ENCODE measurements around the gene RBMS1. TPM values are rescaled to one million over a fixed set of nuclear protein-coding genes. Genes with fewer than 3 reads are reported as not detected.

Gene RBMS1
- total RNA-seq, 1 experiment from 2014 or later = 118 TPM

DNA sequence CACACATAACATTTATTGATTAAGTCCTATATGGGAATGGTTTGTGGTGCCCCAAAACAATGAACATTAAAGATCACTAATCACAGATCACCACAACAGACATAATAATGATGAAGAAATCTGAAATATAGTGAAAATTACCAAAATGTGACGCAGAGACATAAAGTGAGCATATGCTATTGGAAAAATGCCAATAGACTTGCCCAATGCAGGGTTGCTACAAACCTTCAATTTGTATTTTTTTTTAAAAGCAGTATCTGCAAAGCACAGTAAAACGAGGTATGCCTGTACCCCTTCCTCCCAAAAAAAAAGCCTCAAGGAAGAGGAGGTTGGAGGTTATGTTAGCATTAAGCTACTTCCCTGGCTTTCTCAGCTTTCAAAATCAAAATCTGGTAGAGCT, 131.1 kb downstream of the RBMS1 start:
- DNase-seq (ENCODE audit: low read depth) = no peak

DNA sequence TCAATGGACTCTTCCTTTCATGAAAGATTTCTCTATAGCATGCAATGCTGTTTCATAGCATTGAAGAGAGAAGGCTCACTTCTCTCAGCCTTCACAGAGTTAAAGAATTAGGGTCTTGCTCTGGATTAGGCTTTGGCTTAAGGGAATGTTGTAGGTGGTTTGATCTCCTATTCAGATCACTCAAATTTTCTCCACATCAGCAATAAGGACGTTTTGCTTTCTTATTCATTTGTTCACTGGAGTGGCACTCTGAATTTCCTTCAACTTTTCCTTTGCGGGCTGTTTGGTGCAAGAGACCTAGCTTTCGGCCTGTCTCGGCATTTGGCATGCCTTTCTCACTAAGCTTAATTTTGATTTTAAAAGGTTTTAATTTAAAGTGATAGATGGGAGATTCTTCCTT, 131.6 kb downstream of the RBMS1 start:
- DNase-seq (ENCODE audit: low read depth) = no peak

DNA sequence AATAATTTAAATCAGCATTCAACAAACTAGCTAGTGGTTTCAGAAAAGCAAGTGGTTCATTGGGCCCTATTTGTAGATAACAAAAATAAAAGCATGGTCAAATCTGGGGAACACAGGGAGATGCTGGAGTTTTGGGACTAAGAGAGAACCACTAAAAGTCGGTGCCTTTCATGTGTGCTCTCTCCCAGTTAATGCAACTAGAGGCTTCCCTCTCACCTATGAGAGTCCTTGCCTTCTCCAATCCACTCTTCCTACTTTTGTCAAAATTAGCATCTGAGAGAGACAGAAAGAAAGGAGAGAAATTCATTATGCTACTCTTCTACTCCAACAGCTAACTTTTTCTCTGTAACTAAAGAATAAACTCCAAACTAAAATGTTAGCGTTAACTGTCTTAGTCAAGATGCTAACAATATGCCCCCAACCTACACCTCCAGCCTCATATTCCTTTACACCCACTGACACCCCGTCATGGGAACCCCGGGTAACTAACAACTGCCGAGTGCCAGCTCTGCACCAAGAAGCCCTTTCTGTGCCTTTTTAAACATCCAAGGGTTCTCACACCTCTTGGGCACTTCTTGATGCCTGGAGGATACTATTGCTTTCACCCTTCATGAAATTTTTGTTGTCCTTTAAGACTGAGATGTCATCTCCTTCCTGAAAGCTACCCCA, 133.4 kb downstream of the RBMS1 start:
- DNase-seq (ENCODE audit: low read depth) = no peak

DNA sequence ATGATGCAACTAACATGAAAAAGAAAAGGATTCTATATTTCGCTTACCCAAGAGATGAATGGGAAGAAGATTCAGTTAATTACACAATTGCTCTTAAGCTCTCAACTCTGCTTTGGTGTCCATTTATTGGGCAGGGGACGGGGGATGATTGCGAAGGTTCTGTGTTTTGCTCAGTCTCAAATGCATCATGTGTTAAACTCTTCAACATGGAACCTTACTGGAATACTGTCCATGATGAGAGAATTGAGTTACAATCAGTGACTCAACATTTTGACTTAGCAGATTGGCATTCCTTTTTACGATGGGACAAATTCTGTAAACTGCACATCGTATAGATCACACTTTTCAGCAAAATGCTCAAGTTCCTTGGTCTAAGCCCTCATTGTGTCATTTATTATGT, 135.6 kb downstream of the RBMS1 start:
- DNase-seq (ENCODE audit: low read depth) = peak; percentile 71

DNA sequence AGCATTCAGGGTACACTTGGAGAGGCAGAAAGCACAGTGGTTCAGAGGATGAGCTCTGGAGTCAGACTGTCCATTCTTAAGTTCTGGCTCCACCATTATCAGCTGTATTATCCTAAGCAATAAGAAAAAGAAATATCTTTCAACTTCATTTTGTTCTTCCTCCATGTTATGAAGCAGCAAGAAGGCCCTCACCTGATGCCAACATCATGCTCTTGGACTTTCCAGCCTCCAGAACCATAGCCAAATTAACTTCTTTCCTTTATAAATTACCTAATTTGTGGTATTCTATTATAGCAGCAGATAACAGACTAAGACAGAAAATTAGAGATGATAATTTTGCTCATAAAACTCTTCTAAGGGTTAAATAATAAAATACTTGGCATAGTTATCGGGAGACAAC, 137.1 kb downstream of the RBMS1 start:
- DNase-seq (ENCODE audit: low read depth) = no peak

DNA sequence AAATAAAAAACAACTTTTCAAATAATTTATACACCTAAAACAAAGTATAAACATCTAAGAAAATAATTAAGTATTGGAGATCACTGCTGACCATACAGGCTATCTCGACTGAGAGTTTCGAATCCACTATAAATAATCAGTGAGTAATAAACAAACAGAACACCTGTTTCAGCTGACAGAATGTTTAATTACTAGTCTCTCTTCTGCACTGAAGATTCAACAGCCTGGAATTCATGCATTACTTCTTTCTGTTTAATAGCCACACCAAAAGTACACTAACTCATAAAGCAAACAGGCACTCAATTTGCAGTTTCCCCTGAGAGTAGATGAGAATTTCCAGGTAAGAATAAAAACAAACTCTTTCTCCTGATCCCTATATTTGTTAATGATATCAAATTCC, 138.5 kb downstream of the RBMS1 start:
- no peak for DNase-seq (ENCODE audit: low read depth)

DNA sequence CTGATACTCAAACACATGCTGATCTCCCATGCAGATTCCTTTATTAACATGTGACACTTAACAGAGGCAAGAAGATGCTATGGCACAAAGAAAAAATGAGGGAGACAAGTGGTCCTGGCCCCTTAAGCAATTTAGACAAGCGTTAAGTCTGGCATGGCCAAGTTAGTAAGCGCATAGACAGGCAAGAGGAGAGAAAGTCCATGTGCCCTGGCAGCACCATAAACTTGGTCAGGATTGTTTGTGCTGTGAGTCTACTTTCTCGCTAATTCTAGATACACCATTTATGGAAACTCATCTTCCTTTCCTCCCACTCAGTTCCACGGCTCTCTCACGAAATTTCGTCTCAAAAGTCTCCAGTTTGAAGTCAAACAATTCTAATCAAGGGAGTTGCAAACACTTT, 138.9 kb downstream of the RBMS1 start:
- no peak for DNase-seq (ENCODE audit: low read depth)

DNA sequence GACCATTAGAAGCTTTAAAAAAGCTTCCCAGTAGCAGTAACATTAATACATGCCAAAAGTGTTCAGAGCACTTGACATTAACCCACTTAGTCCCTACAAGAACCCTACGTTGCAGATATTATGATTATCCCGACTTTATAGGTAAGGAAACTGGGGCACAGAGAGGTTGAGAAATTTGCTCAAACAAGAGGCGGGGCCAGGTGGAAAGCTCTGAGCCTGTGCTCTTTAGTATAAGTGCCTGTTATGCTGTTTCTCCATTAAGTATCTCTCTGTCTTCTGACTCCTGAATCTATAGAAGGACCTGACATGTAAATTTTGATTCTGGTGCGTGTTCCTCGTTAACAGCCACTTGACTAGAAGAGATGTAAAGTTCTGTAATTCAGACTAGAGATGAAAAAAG, 139.8 kb downstream of the RBMS1 start:
- no peak for DNase-seq (ENCODE audit: low read depth)

DNA sequence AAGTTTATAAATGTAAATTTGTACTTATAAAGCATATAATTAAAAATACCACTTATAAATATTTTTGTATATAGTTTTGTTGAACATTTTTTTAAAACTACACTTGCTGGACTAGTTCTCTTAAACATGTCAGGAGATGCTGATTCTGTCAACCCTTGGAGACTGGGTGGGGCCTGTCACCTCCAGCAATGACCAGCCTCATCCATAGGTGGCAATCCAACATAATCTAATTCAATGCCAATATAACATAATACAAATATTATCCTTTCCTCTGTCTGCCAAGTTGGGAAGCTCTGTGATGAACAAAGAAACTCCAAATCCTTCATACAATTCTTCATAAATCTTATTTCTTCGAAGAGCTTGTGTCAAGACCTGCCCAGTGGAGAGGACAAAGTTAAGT, 140.4 kb downstream of the RBMS1 start:
- DNase-seq (ENCODE audit: low read depth) = no peak

DNA sequence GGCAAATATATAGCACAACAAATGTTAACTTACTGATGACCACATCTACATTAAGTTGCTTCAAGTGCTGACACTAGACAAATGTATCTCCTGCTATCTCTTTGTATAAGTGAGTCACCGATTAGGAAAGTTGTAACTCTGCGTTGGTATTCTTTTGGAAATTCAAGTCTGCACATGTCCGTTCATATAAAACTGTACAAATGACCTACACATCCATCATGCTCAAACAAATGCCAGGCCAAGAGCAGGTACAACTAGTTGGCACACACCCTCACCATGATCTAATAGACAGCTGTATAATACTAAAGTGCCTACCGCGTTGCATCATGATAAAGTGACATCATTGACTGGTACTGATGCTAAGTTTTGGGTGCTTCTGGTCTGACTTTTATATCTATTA, 141.1 kb downstream of the RBMS1 start:
- DNase-seq (ENCODE audit: low read depth) = peak; percentile 59

DNA sequence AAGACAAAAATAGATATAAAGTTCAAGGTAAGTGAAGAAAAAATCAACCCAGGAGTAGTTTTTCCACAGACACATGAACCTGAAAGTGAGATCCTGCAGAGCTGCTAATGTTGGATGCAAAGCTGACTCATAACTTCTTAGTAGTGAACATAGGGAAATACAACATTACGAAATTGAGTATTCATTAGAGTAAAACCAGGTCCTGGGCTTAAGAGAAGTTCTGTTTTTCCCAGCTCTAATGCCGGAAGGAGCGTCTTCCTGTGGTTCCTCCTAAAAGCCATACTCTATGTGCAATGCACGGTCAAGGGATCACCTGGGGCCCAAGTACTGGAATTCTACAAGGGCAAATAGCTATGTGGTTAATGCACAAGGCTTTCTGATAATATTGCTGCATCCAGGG, 141.7 kb downstream of the RBMS1 start:
- DNase-seq (ENCODE audit: low read depth) = peak; percentile 55

DNA sequence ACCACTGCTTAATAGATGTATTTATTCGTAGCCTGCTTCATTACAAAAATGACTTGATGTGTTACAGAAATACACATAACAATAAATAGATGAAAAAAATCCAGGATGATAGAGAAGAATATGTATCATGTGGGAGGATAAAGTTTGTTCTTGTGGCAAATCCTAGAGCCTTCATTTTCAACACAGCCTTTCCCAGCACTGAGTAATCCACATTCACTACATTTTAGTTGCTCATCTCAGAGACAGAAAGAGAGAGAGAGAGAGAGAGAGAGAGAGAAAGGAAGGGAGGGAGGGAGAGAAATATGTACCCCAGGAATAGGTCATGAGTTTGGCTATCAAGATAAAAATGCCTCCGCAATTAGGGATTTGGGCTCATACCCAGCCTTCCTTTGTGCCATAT, 144.3 kb downstream of the RBMS1 start:
- DNase-seq (ENCODE audit: low read depth) = no peak

DNA sequence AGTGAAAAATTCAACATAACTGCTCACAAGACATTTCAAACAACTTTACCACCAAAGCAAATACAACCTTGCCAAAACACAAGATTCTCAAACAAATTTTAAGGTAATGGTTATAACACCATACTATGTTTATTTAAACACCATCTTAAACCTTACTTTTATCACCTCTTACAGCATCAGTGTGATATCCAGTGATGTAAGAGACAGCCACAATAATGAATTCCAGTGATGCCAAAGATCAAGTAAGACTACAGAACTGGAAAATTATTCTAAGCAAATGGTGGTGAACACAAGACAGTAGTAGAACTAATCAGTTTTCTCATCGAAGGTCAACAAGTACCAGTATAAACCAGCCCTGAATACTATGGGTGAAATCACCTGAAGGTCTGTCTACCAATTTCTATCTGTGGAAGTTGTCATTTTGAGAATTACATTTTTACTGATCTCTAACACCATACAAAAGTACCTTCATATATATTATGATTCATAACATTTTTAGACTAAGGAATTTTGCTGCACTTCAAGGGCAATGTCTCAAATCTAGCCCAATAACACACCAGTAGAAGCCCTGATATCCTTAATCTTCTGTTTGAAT, 146.2 kb downstream of the RBMS1 start:
- DNase-seq (ENCODE audit: low read depth) = no peak

DNA sequence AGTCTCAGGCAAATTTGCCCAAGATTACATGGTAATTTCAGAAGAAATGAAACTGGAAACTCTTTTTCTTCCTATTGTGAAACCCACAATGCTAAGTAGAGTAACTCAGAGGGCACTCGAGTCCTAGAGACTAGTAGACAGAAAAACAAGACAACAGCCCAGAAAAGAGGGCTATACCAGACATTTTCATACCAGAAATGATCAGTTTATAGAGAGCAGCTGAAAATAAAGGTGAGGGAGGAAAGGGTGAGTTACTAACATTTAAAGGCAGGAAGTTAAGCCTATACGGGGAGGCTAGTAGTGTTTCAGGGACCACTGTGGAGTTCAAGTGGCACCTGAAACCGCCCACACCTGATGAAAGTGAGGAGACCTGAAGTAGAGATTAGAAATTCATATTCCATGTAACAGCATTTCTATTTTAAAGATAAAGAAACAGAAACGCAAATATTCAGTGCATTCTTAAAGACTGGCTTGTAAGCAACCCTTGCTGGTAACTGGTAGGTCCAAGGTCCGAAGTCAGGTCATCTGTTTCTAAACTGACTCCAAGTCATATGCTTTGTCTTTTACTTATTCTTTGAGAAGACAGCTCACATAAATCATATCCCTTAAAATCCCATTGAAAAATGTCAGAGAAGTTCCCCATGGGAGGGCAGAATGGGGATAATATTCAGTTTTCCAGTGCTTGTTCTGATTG, 148.4 kb downstream of the RBMS1 start:
- DNase-seq (ENCODE audit: low read depth) = no peak

DNA sequence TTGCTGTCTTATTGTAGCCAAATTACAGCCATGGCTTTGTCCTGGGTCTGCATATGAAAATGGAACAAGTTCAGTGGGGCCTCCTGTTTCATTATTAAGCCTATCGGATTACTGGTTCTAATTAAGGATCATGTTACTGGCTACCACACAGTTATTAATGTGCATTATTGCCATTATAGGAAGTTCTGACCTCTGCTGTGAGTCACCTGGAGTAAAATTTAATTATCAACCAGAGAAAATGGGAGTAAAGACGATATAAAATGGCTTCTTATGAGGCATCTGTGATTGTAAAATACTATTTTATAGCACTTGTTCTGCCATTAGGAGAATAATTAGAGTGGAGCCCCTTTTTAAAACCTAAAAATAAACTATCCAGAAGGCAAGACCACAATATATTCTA, 150.2 kb downstream of the RBMS1 start:
- DNase-seq (ENCODE audit: low read depth) = no peak

DNA sequence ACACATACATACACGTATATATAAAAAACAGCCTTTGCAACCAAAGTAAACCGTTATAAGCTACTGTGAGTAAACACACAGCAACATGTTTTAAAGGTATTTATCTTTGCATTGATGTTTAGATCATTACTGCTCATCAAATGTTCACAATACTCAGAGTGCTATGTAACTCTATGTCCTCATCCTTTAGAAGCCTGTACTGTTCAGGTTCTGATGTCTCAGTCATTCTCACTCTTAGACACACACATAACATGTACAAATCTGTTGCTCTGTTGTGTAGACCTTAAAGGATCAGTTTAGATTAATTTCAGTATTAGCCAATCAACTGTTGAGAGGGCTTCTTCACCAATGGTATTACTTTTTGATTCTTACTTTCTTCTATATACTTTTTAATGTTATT, 153.9 kb downstream of the RBMS1 start:
- no peak for DNase-seq (ENCODE audit: low read depth)

DNA sequence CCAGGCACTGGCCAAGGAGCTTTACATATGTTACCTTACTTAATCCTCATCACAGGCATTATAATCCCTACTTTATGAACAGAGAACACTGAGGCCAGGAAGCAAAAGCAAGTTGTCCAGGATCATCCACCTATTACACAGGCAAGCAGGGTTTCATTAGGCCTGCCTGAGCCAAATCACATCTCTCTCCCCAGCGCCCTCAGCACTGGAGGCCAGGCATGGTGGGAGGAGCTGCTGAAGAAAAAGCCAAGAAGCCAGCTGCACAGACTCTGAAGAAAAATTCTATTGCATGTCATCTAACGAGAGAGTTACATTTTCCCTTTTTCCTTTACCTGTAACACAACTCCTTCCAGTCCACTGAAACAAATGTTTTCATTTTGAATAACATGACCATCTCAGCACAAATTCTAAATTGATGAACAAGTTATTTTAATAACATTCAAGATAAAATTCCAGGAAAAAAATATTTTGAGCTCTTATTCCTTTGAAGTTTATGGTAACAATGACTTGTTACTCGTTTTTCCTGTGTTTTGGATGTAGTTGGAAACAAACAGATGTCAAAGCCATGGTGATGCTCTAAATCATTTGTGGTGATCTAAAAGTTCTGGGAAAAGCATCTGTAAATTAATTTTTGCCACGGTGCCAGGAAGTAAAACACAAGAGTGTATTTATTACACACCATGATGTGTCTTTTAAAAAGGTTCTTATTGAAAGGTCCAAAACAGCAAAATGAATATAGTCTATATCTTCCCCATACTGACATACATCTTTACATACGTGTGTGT, 154.5 kb downstream of the RBMS1 start:
- peak; percentile 44 for DNase-seq (ENCODE audit: low read depth)

DNA sequence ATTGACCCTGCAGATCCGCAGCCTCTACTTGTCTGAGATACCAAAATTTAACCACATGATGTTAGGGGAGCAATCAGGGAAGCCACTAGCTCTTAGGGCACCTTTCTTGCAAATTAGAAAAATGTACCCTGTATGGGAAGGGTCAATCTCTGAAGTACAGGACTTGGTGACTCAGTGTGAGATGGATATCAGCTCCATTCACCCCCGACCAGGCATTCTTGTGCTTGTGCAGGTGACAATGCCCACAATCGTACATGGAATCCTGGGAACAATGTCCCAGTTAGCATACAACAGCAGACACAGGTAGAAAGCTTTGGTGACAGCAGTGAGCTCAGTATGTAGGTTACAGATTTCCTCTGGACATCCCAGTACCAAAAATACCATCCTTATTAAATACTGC, 155.9 kb downstream of the RBMS1 start:
- DNase-seq (ENCODE audit: low read depth) = no peak

DNA sequence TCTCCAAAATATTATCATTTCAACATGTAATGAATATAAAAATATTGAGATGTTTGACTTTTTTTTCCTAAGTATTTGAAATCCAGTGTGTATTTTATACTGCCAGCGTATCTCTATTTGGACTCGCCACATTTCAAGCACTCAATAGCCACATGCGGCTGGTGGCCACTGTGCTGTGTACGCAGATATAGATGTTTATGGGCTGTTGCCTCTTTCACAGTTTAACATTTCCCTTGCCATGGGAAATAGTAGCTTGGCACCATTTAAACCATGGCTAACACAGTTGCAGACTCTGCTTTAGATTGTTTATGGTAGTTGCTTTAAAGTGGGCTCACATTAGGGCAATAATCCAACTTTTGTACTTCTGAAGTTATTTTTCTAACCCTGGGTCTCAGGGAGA, 157.0 kb downstream of the RBMS1 start:
- DNase-seq (ENCODE audit: low read depth) = no peak

DNA sequence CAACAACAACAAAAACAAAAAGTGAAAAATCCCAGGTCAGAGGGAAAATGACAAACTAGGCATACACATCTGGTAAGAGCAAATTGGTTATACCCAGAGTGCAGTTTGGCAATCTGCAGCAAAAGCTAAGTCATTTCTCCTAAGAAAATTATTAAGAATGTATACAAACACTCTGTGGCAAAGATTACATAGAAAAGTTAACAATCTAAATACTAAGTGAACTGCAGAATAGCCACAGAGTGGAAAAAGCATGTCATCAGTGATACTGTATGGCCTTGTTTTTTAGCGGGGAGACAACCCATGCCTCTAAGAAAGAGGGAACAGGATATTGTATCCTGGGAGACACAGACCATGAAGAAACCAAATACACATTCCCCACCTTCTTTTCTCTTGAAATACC, 157.5 kb downstream of the RBMS1 start:
- no peak for DNase-seq (ENCODE audit: low read depth)

DNA sequence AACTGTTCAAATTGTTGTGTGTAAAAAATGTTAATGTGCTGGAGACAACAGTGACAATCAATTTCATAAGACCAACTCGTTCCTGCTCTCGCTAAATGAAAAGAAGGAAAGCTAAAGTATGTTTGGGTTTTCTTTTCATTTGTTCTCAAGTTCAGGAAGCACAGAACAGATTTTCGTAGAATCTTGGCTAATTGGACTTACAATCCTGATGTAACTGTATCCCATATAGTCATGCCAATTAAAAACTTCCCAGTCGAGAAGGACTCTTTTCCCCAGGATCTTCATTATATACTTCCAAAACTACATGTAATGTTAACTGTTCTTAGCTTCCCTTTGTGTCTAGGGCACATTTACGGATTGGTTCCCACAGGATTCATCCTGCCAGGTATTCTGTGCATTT, 158.2 kb downstream of the RBMS1 start:
- no peak for DNase-seq (ENCODE audit: low read depth)

DNA sequence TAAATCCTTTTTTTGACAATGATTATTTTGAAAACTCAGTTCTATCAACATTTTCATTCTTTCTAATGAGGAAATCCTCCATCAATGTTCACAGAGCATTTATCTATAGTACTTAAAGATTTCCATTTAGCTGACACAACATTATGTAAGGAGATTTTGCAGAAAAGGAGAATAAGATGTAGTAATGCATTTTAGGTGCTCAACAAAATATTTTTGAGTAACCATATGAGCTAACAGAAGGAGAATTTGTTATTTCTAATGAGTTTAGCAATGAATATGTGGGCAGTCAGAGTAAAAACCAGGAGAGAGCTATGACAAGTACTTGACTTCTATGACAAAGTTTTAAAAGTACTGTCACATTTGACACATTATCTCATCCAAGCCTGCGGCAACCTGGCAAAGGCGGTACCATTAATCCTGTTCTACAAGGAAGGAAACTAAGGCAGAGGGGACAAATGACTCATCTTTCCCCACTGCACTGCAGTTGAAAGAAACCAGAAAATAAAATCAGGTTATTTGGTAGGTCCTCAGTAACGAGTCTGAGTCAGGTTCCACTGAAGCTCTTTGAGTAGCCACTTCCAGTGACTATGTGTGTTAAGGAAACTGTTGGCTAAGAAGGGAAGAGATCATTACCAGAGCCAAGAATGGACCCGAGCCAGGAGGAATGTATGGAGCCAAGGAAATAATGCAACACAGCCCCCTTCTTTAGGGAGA, 159.4 kb downstream of the RBMS1 start:
- DNase-seq (ENCODE audit: low read depth) = peak; percentile 37
